HCT116 (cell line): ENCODE data around the gene FBRS. TPM values are rescaled to one million over a fixed set of nuclear protein-coding genes. Genes with fewer than 3 reads are reported as not detected.

Source experiments
- ATAC-seq: fragments of 200-7000 bp; cut with Tn5 transposase; 2 replicates; pipeline ENCODE4 v1.9.1; 2020; ENCODE audit warnings: mild to moderate bottlenecking, moderate library complexity
- BruUV-seq: library from RNA; stranded (reverse); fragments of 400-500 nt; replicated peaks from 2 replicates; lab custom pipeline; 2021; lab: Mats Ljungman, UMichigan
- CTCF ChIA-PET: fragments of 300-600 bp; sonication (Branson Sonifier 250); formaldehyde crosslinking; loops from one replicate; lab custom pipeline; 2021; ENCODE audit warnings: antibody characterized with exemption; lab: Charles Lee
- POLR2A ChIA-PET: fragments of 300-600, 350-600 bp; sonication (Branson Sonifier 250); formaldehyde crosslinking; loops from one replicate; lab custom pipeline; 2021; ENCODE audit warnings: antibody characterized with exemption; lab: Charles Lee
- RAD21 ChIA-PET, 2 experiments: fragments of 300-600 bp; sonication (Branson Sonifier 250); formaldehyde crosslinking; loops; one replicate each; lab custom pipeline; 2023; ENCODE audit warnings: low total read pairs in 2 of 2; ENCODE audit not compliant: uncharacterized antibody in 2 of 2, unreplicated experiment in 2 of 2, low non-redundant PET in 1 of 2; lab: Charles Lee
- DNase-seq: peaks from one replicate; pipeline ENCODE4 v3.0.0-alpha.2; 2010; ENCODE audit warnings: low read depth, low spot score
- H2AFZ ChIP-seq: fragments of 200-600 bp; shearing (Covaris generic), sonication (generic); 2 replicates; pipeline ENCODE4 v1.6.1; 2017; ENCODE audit warnings: low read depth, mixed run types, mixed read lengths, antibody characterized with exemption, low read length; ENCODE audit not compliant: poor library complexity, severe bottlenecking
- H3K27ac ChIP-seq: 2 replicates; pipeline ENCODE4 v1.5.1; 2012; ENCODE audit warnings: low read depth, low read length
- H3K27me3 ChIP-seq: fragments of 200-600 bp; sonication (generic); 2 replicates; pipeline ENCODE4 v1.6.1; 2016; ENCODE audit warnings: mixed run types, low read length, mixed read lengths; ENCODE audit not compliant: insufficient read depth
- H3K36me3 ChIP-seq, 2 experiments: fragments of 200-500 bp in 1 of 2; fragments of 200-600 bp in 1 of 2; sonication (Bioruptor generic) in 1 of 2; sonication (generic) in 1 of 2; 2 replicates each; pipeline versions ENCODE4 v1.5.1 to v1.6.1; 2014 to 2016; ENCODE audit warnings: low read length in 2 of 2, inconsistent platforms in 1 of 2, mixed read lengths in 1 of 2, mixed run types in 1 of 2; ENCODE audit not compliant: insufficient read depth in 2 of 2, control insufficient read depth in 1 of 2
- H3K4me1 ChIP-seq, 2 experiments: fragments of 200-600 bp in 1 of 2; sonication (generic) in 1 of 2; 2 replicates each; pipeline versions ENCODE4 v1.5.1 to v1.6.1; 2012 to 2017; ENCODE audit warnings: low read length in 2 of 2, inconsistent platforms in 1 of 2, mild to moderate bottlenecking in 1 of 2, mixed read lengths in 1 of 2, mixed run types in 1 of 2, moderate library complexity in 1 of 2; ENCODE audit not compliant: insufficient read depth in 2 of 2, control insufficient read depth in 1 of 2
- H3K4me2 ChIP-seq: fragments of 200-600 bp; sonication (generic); 2 replicates; pipeline ENCODE4 v1.6.1; 2017; ENCODE audit warnings: mixed run types, low read length, mixed read lengths
- H3K4me3 ChIP-seq, 2 experiments: fragments of 200-600 bp in 1 of 2; sonication (generic) in 1 of 2; replicated peaks in 1 of 2; 2 replicates each; pipeline ENCODE4 v1.5.1; 2011 to 2016; ENCODE audit warnings: low read length in 2 of 2, control low read depth in 1 of 2, low read depth in 1 of 2, mild to moderate bottlenecking in 1 of 2, mixed read lengths in 1 of 2, mixed run types in 1 of 2
- H3K79me2 ChIP-seq: fragments of 200-600 bp; sonication (generic); 2 replicates; pipeline ENCODE4 v1.6.1; 2017; ENCODE audit warnings: mild to moderate bottlenecking, mixed run types, low read length, moderate library complexity, mixed read lengths; ENCODE audit not compliant: insufficient read depth
- H3K9ac ChIP-seq: fragments of 200-600 bp; sonication (generic); 2 replicates; pipeline ENCODE4 v1.6.1; 2016; ENCODE audit warnings: low read length, mixed read lengths
- H3K9me2 ChIP-seq: fragments of 200-600 bp; sonication (generic), shearing (Covaris generic); 2 replicates; pipeline ENCODE4 v1.6.1; 2017; ENCODE audit warnings: mixed run types, mild to moderate bottlenecking, moderate library complexity; ENCODE audit not compliant: insufficient read depth
- H3K9me3 ChIP-seq, 2 experiments: fragments of 200-500 bp in 1 of 2; fragments of 200-600 bp in 1 of 2; sonication (Bioruptor generic) in 1 of 2; sonication (generic) in 1 of 2; 2 replicates each; pipeline ENCODE4 v1.6.1; 2014 to 2017; ENCODE audit warnings: low read length in 2 of 2, mixed read lengths in 2 of 2, inconsistent platforms in 1 of 2, low read depth in 1 of 2, mild to moderate bottlenecking in 1 of 2, mixed run types in 1 of 2, moderate library complexity in 1 of 2; ENCODE audit not compliant: control insufficient read depth in 1 of 2, insufficient read depth in 1 of 2
- H4K20me1 ChIP-seq: fragments of 200-600 bp; sonication (generic), shearing (Covaris generic); 2 replicates; pipeline ENCODE4 v1.6.1; 2017; ENCODE audit warnings: mixed run types, mild to moderate bottlenecking, moderate library complexity; ENCODE audit not compliant: insufficient read depth
- ATF3 ChIP-seq: IDR thresholded peaks from 2 replicates; pipeline ENCODE4 v1.6.1; 2012
- CTCF ChIP-seq, 3 experiments: fragments of 200-600 bp in 1 of 3; sonication (generic) in 1 of 3; IDR thresholded peaks in 2 of 3; conservative IDR thresholded peaks in 1 of 3; 2 replicates each; pipeline ENCODE4 v1.5.1; 2012 to 2017; ENCODE audit warnings: low read depth in 2 of 3, low read length in 2 of 3, antibody characterized with exemption in 1 of 3, borderline replicate concordance in 1 of 3, control low read depth in 1 of 3, mild to moderate bottlenecking in 1 of 3, mixed read lengths in 1 of 3, mixed run types in 1 of 3, moderate library complexity in 1 of 3; ENCODE audit not compliant: insufficient read depth in 1 of 3
- EGR1 ChIP-seq: IDR thresholded peaks from 2 replicates; pipeline ENCODE4 v1.6.1; 2012; ENCODE audit warnings: low read depth
- ELF1 ChIP-seq: IDR thresholded peaks from 2 replicates; pipeline ENCODE4 v1.6.1; 2012; ENCODE audit warnings: low read depth, borderline replicate concordance
- EZH2 ChIP-seq: fragments of 200-600 bp; sonication (generic); IDR thresholded peaks from 2 replicates; pipeline ENCODE4 v1.6.1; 2017; ENCODE audit warnings: antibody characterized with exemption, mixed run types
- FOSL1 ChIP-seq: IDR thresholded peaks from 2 replicates; pipeline ENCODE4 v1.6.1; 2012; ENCODE audit warnings: low read depth
- MAX ChIP-seq: IDR thresholded peaks from 2 replicates; pipeline ENCODE4 v1.6.1; 2012
- POLR2A ChIP-seq: IDR thresholded peaks from 2 replicates; pipeline ENCODE4 v1.7.0; 2011; ENCODE audit warnings: borderline replicate concordance; ENCODE audit not compliant: insufficient read depth, insufficient read length; ENCODE audit errors: extremely low read depth
- POLR2AphosphoS5 ChIP-seq: IDR thresholded peaks from 2 replicates; pipeline ENCODE4 v1.6.1; 2011; ENCODE audit warnings: mild to moderate bottlenecking, low read depth, low read length, moderate library complexity
- RAD21 ChIP-seq: IDR thresholded peaks from 2 replicates; pipeline ENCODE4 v1.6.1; 2012; ENCODE audit warnings: low read depth, mild to moderate bottlenecking
- REST ChIP-seq: IDR thresholded peaks from 2 replicates; pipeline ENCODE4 v1.6.1; 2012; ENCODE audit warnings: low read depth
- SIN3A ChIP-seq: IDR thresholded peaks from 2 replicates; pipeline ENCODE4 v1.6.1; 2012; ENCODE audit warnings: low read depth
- SP1 ChIP-seq: IDR thresholded peaks from 2 replicates; pipeline ENCODE4 v1.6.1; 2012; ENCODE audit warnings: low read depth
- TCF7L2 ChIP-seq: IDR thresholded peaks from 2 replicates; pipeline ENCODE4 v1.7.0; 2011; ENCODE audit warnings: borderline replicate concordance, inconsistent platforms; ENCODE audit not compliant: insufficient read depth, insufficient read length; ENCODE audit errors: extremely low read depth
- YY1 ChIP-seq: IDR thresholded peaks from 2 replicates; pipeline ENCODE4 v1.6.1; 2011; ENCODE audit warnings: low read length, low read depth, moderate library complexity, mild to moderate bottlenecking; ENCODE audit not compliant: insufficient replicate concordance; ENCODE audit errors: extremely low read depth
- ZBTB33 ChIP-seq: IDR thresholded peaks from 2 replicates; pipeline ENCODE4 v1.6.1; 2011; ENCODE audit warnings: mild to moderate bottlenecking, low read length, moderate library complexity; ENCODE audit not compliant: insufficient replicate concordance; ENCODE audit errors: extremely low read depth
- ZNF274 ChIP-seq: fragments of 200-500 bp; sonication (Bioruptor generic); IDR thresholded peaks from 2 replicates; pipeline ENCODE4 v1.6.1; 2014; ENCODE audit warnings: mild to moderate bottlenecking, low read depth, low read length, inconsistent platforms
- intact Hi-C: fragments of 100-400 bp; cut with micrococcal nuclease; formaldehyde crosslinking; loops from 2 replicates; pipeline ENCODE4 v1.10.0; 2022
- total RNA-seq: library from RNA; stranded (reverse); gene quantifications from one replicate; pipeline ENCODE4 v1.2.1, GENCODE V29; 2021; ENCODE audit not compliant: unreplicated experiment

The FBRS gene
- total RNA-seq, 1 experiment from 2014 or later: 65.3 TPM

- Histone ChIP-seq H3K9ac (no peak overlapping the region), H4K20me1 (no peaks in the 10 kb centered on the region), H3K27me3 (no peaks in the 10 kb centered on the region), H3K36me3 (no peaks in the 10 kb centered on the region), H3K4me3 (no peak overlapping the region), H2AFZ (no peak overlapping the region), H3K79me2 (peaks cover 13% of the 10 kb centered on the region), H3K9me2 (no peaks in the 10 kb centered on the region), H3K4me2 (no peak overlapping the region)
- CTCF ChIA-PET: interaction anchor here (1.7 kb wide), 1 partner anchor 207 kb away, joined by 9 read pairs; the partner anchor contains the start of gene DCTPP1
- intact Hi-C loops: no loop called here
- no peak for ATAC-seq
- RAD21 ChIA-PET: no interaction called here
- POLR2A ChIA-PET: no interaction called here
- no peak for TF ChIP-seq FOSL1
- no peak for TF ChIP-seq CTCF (IDR thresholded peaks at IDR 0.05 in 2 of 3, conservative IDR thresholded peaks at IDR 0.05 in 1 of 3; ENCODE audit: borderline replicate concordance in 1 of 3, insufficient read depth in 1 of 3, low read depth in 2 of 3, low read length in 2 of 3)
- TF ChIP-seq POLR2AphosphoS5: no peak
- no peak for TF ChIP-seq SIN3A
- no peak for TF ChIP-seq EZH2
- TF ChIP-seq RAD21: no peak
- no peak for TF ChIP-seq TCF7L2
- TF ChIP-seq ELF1: no peak
- no peak for TF ChIP-seq EGR1
- TF ChIP-seq ZNF274: no peak
- TF ChIP-seq SP1: no peak
- TF ChIP-seq ZBTB33: no peak
- no peak for TF ChIP-seq MAX
- no peak for TF ChIP-seq POLR2A
- no peak for TF ChIP-seq REST
- no peak for TF ChIP-seq ATF3
- no peak for TF ChIP-seq YY1
- TF ChIP-seq, all 23 proteins: peak for 0
- no peak overlapping the region for H3K27ac ChIP-seq
- no peak for DNase-seq
- BruUV-seq: no TSS peak
- H3K9me3 ChIP-seq: no peaks in the 10 kb centered on the region
- H3K4me1 ChIP-seq: peaks cover 8 to 35% of the 10 kb centered on the region in 2 experiments; a peak in 3 of 4 replicates
Measured at GRCh38 chr16:30636599-30636998, 21.6 kb upstream of the FBRS start.
